Skin epidermis (tissue), 12 donors: ENCODE measurements around the gene HMOX2.
A peak's percentile ranks its signal among the peaks of the same experiment; 100 is the strongest.

Experiments
- H3K27ac ChIP-seq, 21 experiments: fragments of 200-600 bp; sonication (generic) in 11 of 21; one replicate each; pipeline ENCODE4 v1.5.0; 2020; ENCODE audit warnings: mild to moderate bottlenecking in 3 of 21, inconsistent platforms in 2 of 21, moderate library complexity in 2 of 21
- H3K4me3 ChIP-seq, 7 experiments: fragments of 200-600 bp; sonication (generic) in 2 of 7; one replicate each; pipeline ENCODE4 v1.5.0; 2020; ENCODE audit warnings: inconsistent platforms in 2 of 7, mild to moderate bottlenecking in 2 of 7, moderate library complexity in 1 of 7

HMOX2 gene

DNA sequence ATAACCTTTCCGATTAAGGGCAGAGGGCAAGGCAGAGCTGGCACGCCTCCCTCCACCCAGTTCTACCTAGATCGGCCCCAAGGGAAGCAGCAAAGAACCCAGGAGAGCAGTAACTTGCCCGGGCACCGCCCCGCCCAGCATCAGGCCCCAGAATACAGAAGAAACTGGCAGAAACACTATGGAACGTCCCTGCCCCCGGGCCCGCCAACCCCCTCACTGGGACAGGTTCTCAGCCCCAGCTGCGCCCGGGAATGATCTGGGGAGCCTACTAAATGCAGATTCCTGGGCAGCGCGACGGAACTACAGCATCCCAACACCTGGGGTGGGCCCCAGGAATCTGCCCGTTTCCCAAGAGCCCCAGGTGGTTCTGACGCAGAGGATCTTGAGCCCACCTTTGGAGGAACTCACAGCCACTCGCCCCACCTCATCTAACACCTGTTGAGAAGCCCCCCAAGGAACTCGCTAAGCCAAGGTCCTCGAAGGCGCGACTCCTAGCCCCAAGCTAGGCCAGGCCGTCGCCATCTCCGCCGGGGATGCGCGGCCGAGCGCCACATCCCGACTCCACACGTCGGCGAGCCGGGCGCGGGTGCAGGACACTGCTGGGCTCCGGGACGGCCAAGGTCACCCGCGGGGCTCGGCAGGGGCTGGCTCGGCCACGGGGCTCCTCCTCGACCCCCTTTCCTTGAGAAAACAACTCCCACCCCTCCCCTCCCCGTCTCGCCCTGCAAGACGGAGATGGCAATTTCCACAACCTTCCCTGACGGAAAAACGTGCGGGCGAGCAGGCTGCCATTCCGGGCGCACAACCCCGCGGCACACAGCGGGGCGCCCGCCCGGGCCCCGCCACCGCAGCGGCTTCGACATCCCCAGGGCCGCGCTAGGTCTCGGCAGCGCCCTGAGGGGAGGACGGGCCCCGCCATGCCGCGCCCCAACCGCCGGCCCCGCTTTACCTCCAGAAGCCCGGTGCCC lies 61.5 kb downstream of the HMOX2 start:
- Histone ChIP-seq H3K4me3 (peak overlapping the region; percentile 56 to 86 (median 72)), H3K27ac (peak overlapping the region; percentile 35 to 98 (median 86))

DNA sequence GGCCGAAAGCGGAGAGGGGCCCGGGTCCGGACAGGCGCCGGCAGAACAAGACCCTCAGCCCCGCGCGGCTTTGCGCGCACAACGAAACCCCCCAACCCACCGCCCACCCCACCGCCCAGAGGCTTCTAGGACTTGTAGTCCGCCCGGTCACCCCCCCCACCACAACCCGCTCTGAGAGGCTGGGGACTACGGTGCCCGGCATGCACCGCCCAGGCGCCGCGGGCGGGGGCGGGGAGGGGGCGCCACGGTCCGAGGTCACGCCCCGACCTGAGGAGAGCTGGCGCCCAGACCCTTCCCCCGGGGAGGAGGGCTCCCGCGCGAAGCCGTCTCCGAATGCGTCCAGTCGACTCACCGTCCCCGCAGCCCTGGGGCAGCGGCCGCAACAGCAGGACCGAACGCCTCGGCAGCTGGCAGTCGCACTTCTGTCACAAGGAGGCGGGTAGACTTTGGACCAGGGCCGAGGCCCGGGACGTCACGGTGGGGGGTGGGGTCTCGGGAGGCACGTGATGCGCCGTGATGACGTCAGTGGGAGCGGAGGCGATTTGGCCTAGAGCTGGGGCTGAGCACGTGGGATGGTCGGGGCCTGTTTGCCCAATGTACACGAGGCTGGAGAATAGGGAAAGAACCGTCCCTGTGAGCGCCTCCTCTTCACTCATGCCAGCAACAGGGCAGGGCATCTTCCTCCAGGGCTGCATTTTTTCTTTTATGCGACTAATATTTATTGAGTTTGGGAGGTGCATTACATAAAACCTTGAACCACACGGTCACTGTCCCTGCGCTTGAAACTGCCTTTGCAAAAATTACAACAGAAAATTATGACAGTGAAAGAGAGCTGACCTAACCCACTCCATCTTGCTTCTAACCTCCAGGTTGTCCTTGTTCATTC lies 62.4 kb downstream of the HMOX2 start, which contains the start of gene CDIP1:
CDIP1 (minus strand) TSS at position 424 of the 886 bp plus-strand sequence. CDS start 24,643 bp downstream, outside the sequence.
- Histone ChIP-seq H3K4me3 (peak within 1 kb of the TSS; percentile 56 to 86 (median 72)), H3K27ac (peak within 1 kb of the TSS; percentile 35 to 98 (median 86))

GRCh38 chr16:4539716-4540284 lies 63.6 kb downstream of the HMOX2 start:
- H3K27ac ChIP-seq, result peak overlapping the region in 1 of 21 experiments; percentile 93
- H3K4me3 ChIP-seq, result no peak overlapping the region

- Histone ChIP-seq H3K4me3 (no peak overlapping the region), H3K27ac (no peak overlapping the region)
These were observed 68.3 kb downstream of the HMOX2 start for GRCh38 chr16:4544473-4544872.

DNA sequence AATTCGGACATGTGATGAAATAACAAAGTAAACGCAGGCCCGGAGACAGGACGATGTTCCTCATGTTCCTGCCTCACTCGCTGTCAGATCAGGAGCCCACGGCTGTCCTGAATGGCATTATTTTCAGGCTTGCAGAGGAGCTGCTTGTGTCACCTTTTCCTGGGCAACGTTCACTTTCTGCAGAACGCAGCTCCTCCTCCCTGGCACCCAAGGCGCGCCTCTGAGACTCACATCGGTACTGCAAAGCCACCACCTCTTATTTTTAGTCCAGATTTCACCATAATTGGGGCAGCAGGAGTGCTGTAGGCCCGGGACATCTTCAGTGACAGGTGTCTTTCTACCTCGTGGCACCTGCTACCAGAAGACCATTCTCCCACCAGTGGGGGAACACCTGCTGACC lies 71.9 kb downstream of the HMOX2 start:
- no peak overlapping the region for H3K27ac ChIP-seq
- H3K4me3 ChIP-seq, result no peak overlapping the region

GRCh38 chr16:4550591-4550990 lies 74.4 kb downstream of the HMOX2 start:
- Histone ChIP-seq H3K27ac (no peak overlapping the region), H3K4me3 (no peak overlapping the region)

DNA sequence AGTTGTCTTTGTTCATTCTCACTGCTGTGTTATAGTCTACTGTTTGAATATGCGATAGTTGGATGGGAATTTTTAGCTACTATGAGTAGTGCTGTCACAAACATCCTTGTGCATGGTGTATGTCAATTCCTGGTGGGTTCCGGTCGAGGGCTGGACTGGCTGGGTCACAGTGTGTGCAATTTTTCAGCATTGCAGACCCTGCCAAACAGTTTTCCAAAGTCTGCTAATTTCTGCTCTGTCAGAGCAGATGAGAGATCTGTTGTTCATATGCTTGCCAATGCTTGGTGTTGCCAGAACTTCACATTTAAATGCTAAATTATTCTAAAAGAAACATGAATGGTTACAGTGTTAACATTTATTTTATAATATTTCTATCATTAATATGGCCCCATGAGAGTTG lies 76.3 kb downstream of the HMOX2 start:
- Histone ChIP-seq H3K4me3 (no peak overlapping the region), H3K27ac (no peak overlapping the region)

GRCh38 chr16:4556112-4556511 lies 79.9 kb downstream of the HMOX2 start, which contains the start of gene C16orf96:
TSS of gene C16orf96 (plus strand) at chr16:4556340. CDS start at chr16:4556490, 150 bp downstream.
- no peak within 1 kb of the TSS for H3K4me3 ChIP-seq
- no peak within 1 kb of the TSS for H3K27ac ChIP-seq

GRCh38 chr16:4556580-4556979 lies 80.4 kb downstream of the HMOX2 start:
- Histone ChIP-seq H3K27ac (no peak overlapping the region), H3K4me3 (no peak overlapping the region)

DNA sequence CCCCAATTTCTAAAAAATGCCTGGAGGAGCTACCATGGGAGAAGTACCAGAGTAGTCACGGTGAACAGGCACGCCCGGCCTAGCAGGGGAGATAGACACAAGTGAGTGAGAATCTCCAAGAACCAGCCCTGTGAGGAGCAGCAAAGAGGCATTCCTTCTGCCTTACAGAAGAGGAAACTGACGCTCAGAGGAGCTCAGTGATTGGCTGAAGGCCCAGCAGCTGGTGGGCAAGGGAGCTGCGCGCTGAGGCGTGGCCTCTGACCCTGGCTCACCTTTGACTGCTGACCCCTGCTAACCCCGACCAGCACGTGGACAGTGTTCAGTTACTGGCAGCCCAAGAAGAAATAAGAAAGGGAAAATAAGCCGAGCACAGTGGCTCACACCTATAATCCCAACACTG lies 81.8 kb downstream of the HMOX2 start:
- H3K4me3 ChIP-seq, result no peak overlapping the region
- no peak overlapping the region for H3K27ac ChIP-seq
